HT-29 (cell line): ENCODE measurements around the gene ADAMTS9. TPM values are rescaled to one million over a fixed set of nuclear protein-coding genes. Genes with fewer than 3 reads are reported as not detected.

Experiments
- DNase-seq: peaks from one replicate; pipeline ENCODE4 v3.0.0-alpha.2; 2015; ENCODE audit warnings: low spot score
- total RNA-seq: library from RNA; depleted of rRNA; stranded (reverse); fragments of >200 nt; shearing (Covaris generic); gene quantifications from 2 replicates; pipeline ENCODE4 v1.2.3, GENCODE V29; 2014

Gene ADAMTS9
- total RNA-seq, 1 experiment from 2014 or later, result 0.05 TPM

DNA sequence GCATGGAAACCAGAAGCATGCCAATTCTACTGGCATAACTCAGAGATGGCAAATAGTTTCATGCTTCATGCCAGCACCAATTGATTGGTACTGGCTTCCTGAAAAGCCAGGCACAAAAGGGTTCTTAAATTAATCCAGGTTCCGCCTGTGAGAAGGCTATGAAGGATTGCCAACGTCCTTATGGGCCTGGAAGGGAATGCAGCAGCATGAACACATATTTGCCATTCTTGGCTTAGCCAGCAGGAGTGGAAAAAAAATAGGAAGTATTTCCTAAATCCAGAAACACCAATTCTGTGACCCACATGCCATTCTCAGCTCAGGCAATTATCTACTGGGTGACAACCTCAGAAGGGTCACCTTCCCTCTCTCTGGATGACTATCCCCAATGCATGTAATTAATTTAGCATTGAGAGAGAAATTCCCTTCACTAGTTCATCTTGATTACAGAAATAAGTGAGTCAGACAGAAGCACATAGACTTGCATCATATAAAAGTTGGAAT lies 36.0 kb downstream of the ADAMTS9 start:
- no peak for DNase-seq

DNA sequence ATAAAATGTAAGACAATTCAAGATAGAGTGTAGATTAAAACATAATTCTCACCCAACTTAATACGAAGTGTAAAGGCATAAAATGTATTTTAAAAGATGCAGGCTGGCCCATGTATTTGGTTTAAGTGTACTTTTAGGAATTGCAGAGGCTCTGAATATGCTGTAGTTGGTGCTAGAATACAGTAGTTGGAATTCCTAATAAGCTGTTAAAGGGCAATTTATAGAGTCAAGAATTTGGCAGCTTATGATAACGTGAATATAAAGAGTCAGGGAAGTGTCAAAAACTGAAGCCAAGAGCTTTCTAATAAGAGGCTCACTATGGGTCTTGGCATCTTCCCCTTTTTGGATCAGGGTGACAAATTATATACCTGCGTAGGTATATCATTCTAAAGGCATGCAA lies 36.5 kb downstream of the ADAMTS9 start:
- no peak for DNase-seq

GRCh38 chr3:64650715-64651114 lies 37.1 kb downstream of the ADAMTS9 start:
- no peak for DNase-seq

DNA sequence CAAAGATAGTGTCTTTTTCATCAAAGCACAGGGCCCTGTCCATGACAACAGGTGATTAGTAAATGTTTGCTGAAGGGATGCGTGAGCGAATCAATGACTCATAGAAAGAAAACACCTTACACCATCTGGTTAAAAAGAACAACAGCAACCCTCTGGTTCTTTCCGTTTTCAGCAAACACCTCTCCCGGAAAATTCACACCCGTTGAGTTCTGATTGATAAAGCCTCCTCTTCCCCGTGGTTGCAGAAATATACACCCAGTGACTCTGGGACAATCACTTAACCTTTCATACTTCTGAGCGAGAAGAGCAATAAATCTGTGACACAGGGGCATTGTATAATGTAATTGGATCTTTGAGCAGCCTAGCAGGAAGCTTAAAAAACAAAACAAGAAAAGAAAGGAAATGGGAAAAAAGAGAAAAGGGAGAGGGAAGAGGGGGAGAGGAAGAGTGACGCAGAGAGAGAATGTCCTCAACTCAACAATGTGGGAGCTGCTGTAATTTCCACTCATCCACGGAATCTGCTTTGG lies 37.6 kb downstream of the ADAMTS9 start:
- no peak for DNase-seq

DNA sequence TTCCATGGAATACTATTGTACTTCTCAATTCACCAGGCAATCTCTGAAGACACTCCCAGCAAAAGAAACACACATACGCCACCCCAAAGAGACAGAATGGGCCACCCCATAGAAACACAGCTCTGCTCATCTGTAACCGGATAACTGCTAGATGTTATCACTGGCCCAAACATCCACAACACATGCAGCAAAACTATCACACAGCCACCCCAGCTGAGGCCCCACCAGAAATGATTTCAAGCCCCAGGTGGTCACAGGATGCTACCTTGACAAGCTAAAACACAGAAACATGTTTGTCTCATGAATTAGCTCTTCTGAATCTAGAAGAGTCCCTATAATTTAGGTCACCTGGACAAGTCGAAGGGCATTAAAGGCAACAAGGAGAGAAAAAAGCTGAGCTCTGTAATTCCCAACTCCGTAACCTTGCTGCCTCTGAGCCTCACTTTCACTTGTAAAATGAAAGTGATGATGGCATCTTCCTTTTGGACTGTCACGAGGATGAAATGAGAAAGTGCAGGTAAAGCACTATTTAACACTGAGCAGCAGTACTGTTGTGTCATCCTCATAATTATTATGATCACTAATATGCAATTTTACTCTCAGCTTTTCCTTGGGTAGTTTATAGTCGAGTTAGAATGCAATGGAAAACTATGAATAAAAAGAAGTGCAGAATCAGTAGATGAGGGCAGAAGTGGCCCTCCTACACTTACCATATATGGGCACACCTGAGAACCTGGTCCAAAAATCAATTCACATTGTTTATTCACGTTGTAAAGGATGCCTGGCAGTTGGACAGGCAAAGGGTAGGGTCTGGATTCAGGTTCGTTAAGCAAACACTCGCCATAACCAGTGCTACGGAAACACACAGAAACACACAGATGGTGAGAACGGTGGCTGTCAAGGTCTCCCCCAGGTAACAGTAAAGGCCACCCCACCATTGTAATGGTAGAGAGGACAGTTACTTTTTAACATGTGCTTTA lies 38.6 kb downstream of the ADAMTS9 start:
- DNase-seq, result no peak

DNA sequence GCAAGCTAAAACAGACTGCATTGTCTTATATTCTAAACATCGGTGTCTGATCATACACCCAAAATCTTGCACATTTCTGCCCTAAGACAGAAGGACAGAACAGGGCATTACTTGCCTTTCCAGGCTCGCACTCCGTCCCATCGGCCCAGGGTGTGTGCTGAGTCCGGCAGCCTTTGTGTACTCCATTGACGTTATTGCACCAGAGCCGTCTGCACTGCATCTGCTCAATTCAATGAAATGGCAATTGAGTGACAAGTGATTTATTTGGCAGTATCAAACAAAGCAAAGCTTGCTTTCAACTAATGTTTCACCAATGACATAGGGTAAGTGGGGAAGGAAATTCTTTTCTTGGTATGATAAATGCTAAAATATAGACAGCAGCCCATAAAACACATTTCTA lies 40.0 kb downstream of the ADAMTS9 start:
- DNase-seq, result no peak

- no peak for DNase-seq
Observed at GRCh38 chr3:64645243-64645642, 42.6 kb downstream of the ADAMTS9 start.

DNA sequence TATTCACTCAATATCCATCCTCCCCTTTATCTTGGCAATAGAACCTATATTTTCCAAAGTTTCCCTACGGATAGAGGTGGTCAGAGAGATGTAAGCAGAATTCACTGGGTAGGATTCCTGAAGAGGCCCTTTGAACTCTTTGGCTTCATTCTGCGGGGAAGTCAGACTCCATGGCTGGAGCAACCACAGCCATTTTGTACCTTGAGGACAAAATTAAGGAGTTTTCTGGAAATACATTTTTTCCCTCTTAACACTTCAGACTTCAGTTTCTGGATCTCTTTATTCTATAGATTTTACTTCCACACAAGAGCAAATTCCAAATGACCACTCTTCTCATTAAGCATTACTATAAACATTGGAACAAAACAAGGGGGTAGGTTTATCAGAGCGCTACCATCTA lies 43.3 kb downstream of the ADAMTS9 start:
- DNase-seq, result no peak

- DNase-seq, result no peak
Observed at GRCh38 chr3:64642327-64643151, 45.3 kb downstream of the ADAMTS9 start.

- no peak for DNase-seq
Observed at GRCh38 chr3:64638981-64639481, 48.8 kb downstream of the ADAMTS9 start.

DNA sequence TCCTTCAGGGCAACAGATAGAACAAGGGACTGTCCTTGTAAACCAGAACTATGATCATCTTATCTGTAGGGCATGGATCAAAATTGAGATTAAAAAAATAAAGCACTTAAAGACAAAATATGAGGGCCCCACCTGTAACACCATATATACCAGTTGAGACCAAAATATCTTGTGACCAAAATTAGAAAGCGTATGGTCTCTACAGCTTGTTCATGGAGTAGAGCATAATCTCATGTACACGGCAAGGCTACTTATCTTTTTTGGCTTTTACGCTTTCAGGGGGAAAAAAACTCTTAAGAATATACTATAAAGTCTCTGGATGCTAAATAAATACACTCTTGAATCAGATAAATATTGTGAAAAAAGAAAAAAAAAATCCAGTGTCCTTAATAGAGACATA lies 49.3 kb downstream of the ADAMTS9 start:
- no peak for DNase-seq

- DNase-seq, result no peak
Observed at GRCh38 chr3:64634417-64634816, 53.4 kb downstream of the ADAMTS9 start.

DNA sequence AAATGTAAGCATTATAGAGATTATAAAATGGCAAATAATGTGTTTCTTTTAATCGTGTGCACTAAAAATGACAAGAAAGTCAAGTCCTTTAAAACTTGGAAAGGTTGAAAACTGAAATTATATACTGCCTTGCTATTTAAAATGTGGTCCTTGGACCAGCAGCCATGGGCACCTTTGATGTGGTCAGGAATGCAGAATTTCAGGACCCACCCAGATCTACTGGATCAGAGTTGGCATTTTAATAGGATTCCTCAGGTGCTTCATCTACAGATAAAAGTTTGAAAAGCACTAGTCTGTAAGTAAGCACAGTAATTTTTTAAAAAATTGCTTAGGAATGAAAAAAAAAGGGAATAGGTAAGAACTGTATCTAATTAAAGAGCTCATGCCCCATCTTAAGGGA lies 55.8 kb downstream of the ADAMTS9 start:
- DNase-seq, result no peak

DNA sequence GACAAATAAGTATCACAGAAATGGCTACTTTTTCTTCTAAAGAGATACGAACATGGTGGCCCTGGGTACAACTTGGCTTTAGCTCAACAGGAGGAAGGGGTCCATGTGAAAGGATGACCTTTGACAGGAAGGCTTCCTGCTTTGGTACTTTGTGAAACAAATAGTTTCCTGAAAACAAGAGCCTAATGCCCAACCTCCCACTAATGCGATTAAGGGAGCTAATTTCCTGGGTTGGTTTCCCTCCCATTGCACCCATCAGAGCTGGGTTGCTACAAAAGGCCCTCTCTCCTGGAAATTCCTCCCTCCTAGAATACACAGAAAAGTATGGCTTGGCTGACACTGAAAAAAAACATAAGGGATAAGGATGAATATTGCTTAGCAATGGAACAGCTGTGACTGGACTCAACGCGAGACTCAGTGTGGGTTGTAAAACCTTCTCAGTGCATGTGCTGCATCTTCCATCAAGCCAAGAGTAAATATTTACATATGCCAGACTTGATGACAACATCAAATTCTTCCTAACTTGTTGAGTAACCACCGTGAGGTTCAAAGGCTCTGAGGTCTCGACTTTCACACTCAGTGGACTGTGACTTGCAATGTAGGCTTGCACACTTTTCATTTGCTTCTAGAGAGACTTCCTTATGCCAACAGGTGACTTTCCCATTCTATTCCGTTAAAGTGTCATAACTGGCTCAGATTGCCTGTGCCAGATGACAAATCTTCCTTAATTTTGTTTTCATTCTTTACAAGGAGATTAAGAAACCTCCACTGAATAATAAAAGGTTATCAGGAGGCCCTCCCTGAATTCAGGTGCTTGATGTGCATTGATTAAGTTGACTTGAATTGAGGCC lies 60.1 kb downstream of the ADAMTS9 start:
- DNase-seq, result no peak

DNA sequence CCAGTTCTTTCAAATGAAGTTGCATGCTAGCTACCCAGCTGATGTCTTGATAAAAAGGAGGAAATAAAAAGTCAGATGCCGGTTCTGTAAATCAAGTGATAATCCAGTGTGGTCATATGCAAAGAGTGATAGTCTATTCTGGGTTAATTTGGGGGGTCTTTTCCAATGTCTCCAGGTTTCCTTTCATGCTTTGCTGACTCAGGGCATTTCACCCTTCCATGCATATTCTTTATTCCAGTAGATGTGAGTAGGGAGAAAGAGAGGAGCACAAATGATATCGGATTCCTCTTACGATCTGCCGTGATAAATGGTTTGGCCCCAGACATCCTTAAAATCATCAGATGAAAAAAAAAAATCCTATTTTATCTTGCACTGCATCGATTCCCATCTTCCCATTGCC lies 60.8 kb downstream of the ADAMTS9 start:
- no peak for DNase-seq

GRCh38 chr3:64625381-64625780 lies 62.4 kb downstream of the ADAMTS9 start:
- DNase-seq, result no peak

GRCh38 chr3:64623125-64623524 lies 64.7 kb downstream of the ADAMTS9 start:
- DNase-seq, result no peak

DNA sequence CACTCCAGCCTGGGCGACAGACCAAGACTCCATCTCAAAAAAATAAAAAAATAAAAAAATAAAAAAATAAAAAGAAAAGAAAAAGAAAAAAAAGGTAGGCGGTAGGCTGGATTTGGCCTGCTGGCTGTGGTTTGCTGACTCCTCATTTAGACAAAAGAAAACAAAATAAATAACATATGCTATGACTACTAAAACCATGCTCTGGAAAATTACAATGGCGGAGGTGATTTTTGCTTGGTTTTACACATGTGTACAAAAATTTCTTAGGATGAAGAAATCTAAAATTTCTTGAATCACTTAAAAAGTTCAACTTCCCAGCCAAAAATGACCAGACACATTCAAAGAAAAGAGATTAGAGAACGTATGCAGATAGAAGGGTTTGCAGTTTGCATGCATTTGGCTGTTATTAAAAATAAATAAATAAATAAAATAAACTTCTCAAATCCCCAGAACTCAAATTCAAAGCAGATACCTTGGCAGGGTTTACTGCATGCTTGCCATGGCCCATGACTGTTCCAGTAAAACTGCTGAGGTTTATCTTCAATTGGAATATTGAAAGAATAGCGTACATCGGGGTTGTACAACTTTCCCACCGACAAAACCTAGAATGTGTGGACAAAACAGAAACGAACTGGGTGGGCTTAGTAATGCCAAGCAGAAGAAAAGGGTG lies 65.9 kb downstream of the ADAMTS9 start:
- DNase-seq, result no peak

DNA sequence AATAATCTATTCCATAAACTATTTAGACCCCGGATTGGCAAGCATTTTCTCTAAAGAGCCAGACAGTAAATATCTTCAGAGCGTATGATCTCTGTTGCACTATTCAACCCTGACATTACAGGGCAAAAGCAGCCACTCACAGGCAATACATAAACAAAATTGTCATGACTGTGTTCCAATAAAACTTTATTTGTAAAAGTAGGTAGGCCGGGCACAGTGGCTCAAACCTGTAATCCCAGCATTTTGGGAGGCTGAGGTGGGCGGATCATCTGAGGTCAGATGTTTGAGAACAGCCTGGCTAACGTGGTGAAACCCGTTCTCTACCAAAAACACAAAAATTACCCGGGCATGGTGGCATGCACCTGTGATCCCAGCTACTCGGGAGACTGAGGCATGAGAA lies 66.5 kb downstream of the ADAMTS9 start:
- no peak for DNase-seq

- DNase-seq, result no peak
Observed at GRCh38 chr3:64620020-64620419, 67.8 kb downstream of the ADAMTS9 start.
